ENCODE results near the gene DPF3. TPM values are rescaled to one million over a fixed set of nuclear protein-coding genes. Genes with fewer than 3 reads are reported as not detected.

Gene DPF3
- total and polyA plus RNA-seq, 9 of the 15 experiments (the other 6 are each of a cell fraction or from before 2014, with no cell fraction given), result 0.21 to 4.9 (median 1.2) TPM

DNA sequence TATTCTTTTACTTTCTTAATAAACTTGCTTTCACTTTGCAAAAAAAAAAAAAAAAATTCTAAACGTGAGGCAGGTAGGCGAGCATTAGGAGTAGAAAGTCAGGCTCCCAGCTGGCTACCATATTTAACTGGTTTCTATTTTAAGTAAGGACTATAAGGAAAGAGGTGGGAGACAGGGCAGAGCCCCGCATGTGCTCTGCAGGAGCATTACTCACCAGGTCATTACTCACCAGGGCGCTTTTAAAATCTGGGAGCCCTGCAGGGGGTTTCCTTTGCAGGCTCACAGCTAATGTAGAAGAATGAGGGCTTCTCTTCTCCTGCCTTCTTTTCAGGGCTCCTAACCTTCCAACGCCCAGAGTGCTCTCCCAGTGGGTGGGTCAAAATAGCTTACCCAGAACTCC lies 14.0 kb upstream of the DPF3 start (continued):
- no peak for TF ChIP-seq CBX2 (IDR thresholded peaks at IDR 0.05; ENCODE audit: insufficient read depth, low read length, poor library complexity, severe bottlenecking)
- no peak for TF ChIP-seq ZNF644 (tag; IDR thresholded peaks at IDR 0.05; ENCODE audit: low read depth)
- peak; percentile 21; the same call in 1 of the 2 replicates for TF ChIP-seq BHLHE40 (IDR thresholded peaks at IDR 0.05; ENCODE audit: low read length)
- TF ChIP-seq MYC (IDR thresholded peaks at IDR 0.05; ENCODE audit: low read depth, low read length), result peak; percentile 74
- TF ChIP-seq MYC (CRISPR knock-in tag; IDR thresholded peaks at IDR 0.05; ENCODE audit: borderline replicate concordance, low read depth), result no peak
- no peak for TF ChIP-seq RBM14 (IDR thresholded peaks at IDR 0.05; ENCODE audit: borderline replicate concordance, insufficient read depth, low read depth, low read length)
- TF ChIP-seq POLR3A (IDR thresholded peaks at IDR 0.05; ENCODE audit: borderline replicate concordance, extremely low read depth, insufficient read depth, insufficient read length), result no peak
- TF ChIP-seq ATF7 (IDR thresholded peaks at IDR 0.05), result peak; percentile 48; the same call in 1 of the 2 replicates
- no peak for TF ChIP-seq ZNF699 (CRISPR knock-in tag; IDR thresholded peaks at IDR 0.05; ENCODE audit: insufficient replicate concordance)
- TF ChIP-seq CBX3 (IDR thresholded peaks at IDR 0.05; ENCODE audit: borderline replicate concordance in 1 of 2, low read length in 2 of 2), result no peak
- no peak for TF ChIP-seq ZNF586 (CRISPR knock-in tag; conservative IDR thresholded peaks at IDR 0.05)
- no peak for TF ChIP-seq DDX20 (tag; IDR thresholded peaks at IDR 0.05; ENCODE audit: low read depth)
- TF ChIP-seq ZNF23 (CRISPR knock-in tag; IDR thresholded peaks at IDR 0.05), result no peak
- no peak for TF ChIP-seq GABPB2 (CRISPR knock-in tag; conservative IDR thresholded peaks at IDR 0.05)
- peak; percentile 24 for TF ChIP-seq KDM5B (IDR thresholded peaks at IDR 0.05; ENCODE audit: insufficient replicate concordance, low read depth, low read length)
- TF ChIP-seq TBP (optimal IDR thresholded peaks at IDR 0.05; ENCODE audit: low read depth, low read length), result peak; percentile 76
- no peak for TF ChIP-seq MIER1 (IDR thresholded peaks at IDR 0.05; ENCODE audit: low read depth)
- TF ChIP-seq KAT8 (IDR thresholded peaks at IDR 0.05; ENCODE audit: low read depth), result no peak
- TF ChIP-seq, protein P1, sequence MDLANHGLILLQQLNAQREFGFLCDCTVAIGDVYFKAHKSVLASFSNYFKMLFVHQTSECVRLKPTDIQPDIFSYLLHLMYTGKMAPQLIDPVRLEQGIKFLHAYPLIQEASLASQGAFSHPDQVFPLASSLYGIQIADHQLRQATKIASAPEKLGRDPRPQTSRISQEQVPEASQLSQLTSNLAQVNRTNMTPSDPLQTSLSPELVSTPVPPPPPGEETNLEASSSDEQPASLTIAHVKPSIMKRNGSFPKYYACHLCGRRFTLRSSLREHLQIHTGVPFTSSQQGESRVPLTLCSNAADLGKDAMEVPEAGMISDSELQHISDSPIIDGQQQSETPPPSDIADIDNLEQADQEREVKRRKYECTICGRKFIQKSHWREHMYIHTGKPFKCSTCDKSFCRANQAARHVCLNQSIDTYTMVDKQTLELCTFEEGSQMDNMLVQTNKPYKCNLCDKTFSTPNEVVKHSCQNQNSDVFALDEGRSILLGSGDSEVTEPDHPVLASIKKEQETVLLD (IDR thresholded peaks at IDR 0.05), result no peak
- TF ChIP-seq C11orf30 (IDR thresholded peaks at IDR 0.05; ENCODE audit: low read depth), result no peak
- TF ChIP-seq TEAD2 (tag; IDR thresholded peaks at IDR 0.05), result no peak
- TF ChIP-seq, protein P2, sequence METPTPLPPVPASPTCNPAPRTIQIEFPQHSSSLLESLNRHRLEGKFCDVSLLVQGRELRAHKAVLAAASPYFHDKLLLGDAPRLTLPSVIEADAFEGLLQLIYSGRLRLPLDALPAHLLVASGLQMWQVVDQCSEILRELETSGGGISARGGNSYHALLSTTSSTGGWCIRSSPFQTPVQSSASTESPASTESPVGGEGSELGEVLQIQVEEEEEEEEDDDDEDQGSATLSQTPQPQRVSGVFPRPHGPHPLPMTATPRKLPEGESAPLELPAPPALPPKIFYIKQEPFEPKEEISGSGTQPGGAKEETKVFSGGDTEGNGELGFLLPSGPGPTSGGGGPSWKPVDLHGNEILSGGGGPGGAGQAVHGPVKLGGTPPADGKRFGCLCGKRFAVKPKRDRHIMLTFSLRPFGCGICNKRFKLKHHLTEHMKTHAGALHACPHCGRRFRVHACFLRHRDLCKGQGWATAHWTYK (CRISPR knock-in tag; IDR thresholded peaks at IDR 0.05), result no peak
- TF ChIP-seq, protein P3, sequence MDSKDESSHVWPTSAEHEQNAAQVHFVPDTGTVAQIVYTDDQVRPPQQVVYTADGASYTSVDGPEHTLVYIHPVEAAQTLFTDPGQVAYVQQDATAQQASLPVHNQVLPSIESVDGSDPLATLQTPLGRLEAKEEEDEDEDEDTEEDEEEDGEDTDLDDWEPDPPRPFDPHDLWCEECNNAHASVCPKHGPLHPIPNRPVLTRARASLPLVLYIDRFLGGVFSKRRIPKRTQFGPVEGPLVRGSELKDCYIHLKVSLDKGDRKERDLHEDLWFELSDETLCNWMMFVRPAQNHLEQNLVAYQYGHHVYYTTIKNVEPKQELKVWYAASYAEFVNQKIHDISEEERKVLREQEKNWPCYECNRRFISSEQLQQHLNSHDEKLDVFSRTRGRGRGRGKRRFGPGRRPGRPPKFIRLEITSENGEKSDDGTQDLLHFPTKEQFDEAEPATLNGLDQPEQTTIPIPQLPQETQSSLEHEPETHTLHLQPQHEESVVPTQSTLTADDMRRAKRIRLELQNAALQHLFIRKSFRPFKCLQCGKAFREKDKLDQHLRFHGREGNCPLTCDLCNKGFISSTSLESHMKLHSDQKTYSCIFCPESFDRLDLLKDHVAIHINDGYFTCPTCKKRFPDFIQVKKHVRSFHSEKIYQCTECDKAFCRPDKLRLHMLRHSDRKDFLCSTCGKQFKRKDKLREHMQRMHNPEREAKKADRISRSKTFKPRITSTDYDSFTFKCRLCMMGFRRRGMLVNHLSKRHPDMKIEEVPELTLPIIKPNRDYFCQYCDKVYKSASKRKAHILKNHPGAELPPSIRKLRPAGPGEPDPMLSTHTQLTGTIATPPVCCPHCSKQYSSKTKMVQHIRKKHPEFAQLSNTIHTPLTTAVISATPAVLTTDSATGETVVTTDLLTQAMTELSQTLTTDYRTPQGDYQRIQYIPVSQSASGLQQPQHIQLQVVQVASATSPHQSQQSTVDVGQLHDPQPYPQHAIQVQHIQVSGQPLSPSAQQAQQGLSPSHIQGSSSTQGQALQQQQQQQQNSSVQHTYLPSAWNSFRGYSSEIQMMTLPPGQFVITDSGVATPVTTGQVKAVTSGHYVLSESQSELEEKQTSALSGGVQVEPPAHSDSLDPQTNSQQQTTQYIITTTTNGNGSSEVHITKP (IDR thresholded peaks at IDR 0.05; ENCODE audit: partially characterized antibody), result peak; percentile 57
- no peak for TF ChIP-seq TAF7 (tag; IDR thresholded peaks at IDR 0.05)

Data from K562 (cell line).